Gastrocnemius medialis (tissue), 4 donors: ENCODE measurements around the gene CDKL1.

Experiments
- CTCF ChIP-seq, 5 experiments: fragments of 450-650 bp in 3 of 5; fragments of 200-600 bp in 2 of 5; sonication (generic) in 2 of 5; IDR thresholded peaks in 4 of 5; conservative IDR thresholded peaks in 1 of 5; 1 replicate in 4 of 5; 2 replicates in 1 of 5; pipeline ENCODE4 v1.5.1; 2016 to 2019; ENCODE audit warnings: antibody characterized with exemption in 5 of 5, mild to moderate bottlenecking in 3 of 5, moderate library complexity in 3 of 5
- POLR2A ChIP-seq, 2 donors: fragments of 450-650 bp; IDR thresholded peaks; one replicate each; pipeline ENCODE4 v1.6.1; 2017; ENCODE audit warnings: antibody characterized with exemption in 2 of 2, mild to moderate bottlenecking in 2 of 2, moderate library complexity in 2 of 2

GRCh38 chr14:50371546-50371945 is 25.1 kb downstream of the CDKL1 start:
- TF ChIP-seq CTCF (IDR thresholded peaks at IDR 0.05 in 4 of 5, conservative IDR thresholded peaks at IDR 0.05 in 1 of 5), result no peak
- TF ChIP-seq POLR2A (IDR thresholded peaks at IDR 0.05), result no peak
